AG09319 (cell line): ENCODE data around the gene CLCA1.

Experiments used
- DNase-seq: peaks from one replicate; pipeline ENCODE4 v3.0.0-alpha.2; 2010; ENCODE audit warnings: low read depth; ENCODE audit errors: extremely low read depth
- CTCF ChIP-seq: IDR thresholded peaks from 2 replicates; pipeline ENCODE4 v1.5.1; 2011; ENCODE audit warnings: low read depth, mild to moderate bottlenecking, inconsistent platforms, low read length, moderate library complexity

The CLCA1 gene

GRCh38 chr1:86429835-86430234, 38.9 kb upstream of the CLCA1 start:
- no peak for TF ChIP-seq CTCF
- DNase-seq: peak; percentile 83

GRCh38 chr1:86430376-86430775, 38.4 kb upstream of the CLCA1 start:
- DNase-seq: no peak
- TF ChIP-seq CTCF: no peak

- TF ChIP-seq CTCF: no peak
Measured at GRCh38 chr1:86434059-86434458, 34.7 kb upstream of the CLCA1 start.

GRCh38 chr1:86435327-86435726, 33.4 kb upstream of the CLCA1 start:
- no peak for TF ChIP-seq CTCF
- DNase-seq: no peak

More at GRCh38 chr1:86434059-86434458, 34.7 kb upstream of the CLCA1 start:
- no peak for DNase-seq

- no peak for DNase-seq
- no peak for TF ChIP-seq CTCF
Measured at GRCh38 chr1:86436041-86436440, 32.7 kb upstream of the CLCA1 start.

- no peak for DNase-seq
- TF ChIP-seq CTCF: no peak
Measured at GRCh38 chr1:86441581-86441980, 27.1 kb upstream of the CLCA1 start.

- DNase-seq: no peak
- no peak for TF ChIP-seq CTCF
Measured at GRCh38 chr1:86441997-86442396, 26.7 kb upstream of the CLCA1 start.

GRCh38 chr1:86445919-86446318, 22.8 kb upstream of the CLCA1 start:
- TF ChIP-seq CTCF: no peak
- no peak for DNase-seq
